HL-60 (cell line): ENCODE data around the gene MYO10.

ENCODE experiments used
- CTCF ChIP-seq: IDR thresholded peaks from one replicate; pipeline ENCODE4 v1.5.1; 2011; ENCODE audit warnings: low read length, control low read depth, inconsistent platforms; ENCODE audit not compliant: insufficient read depth
- POLR2AphosphoS5 ChIP-seq: IDR thresholded peaks from 2 replicates; pipeline ENCODE4 v1.6.1; 2012; ENCODE audit warnings: low read depth
- REST ChIP-seq: IDR thresholded peaks from 2 replicates; pipeline ENCODE4 v1.6.1; 2012; ENCODE audit warnings: low read depth; ENCODE audit not compliant: insufficient replicate concordance
- SPI1 ChIP-seq: IDR thresholded peaks from 2 replicates; pipeline ENCODE4 v1.6.1; 2012; ENCODE audit warnings: low read depth, mild to moderate bottlenecking, borderline replicate concordance

- TF ChIP-seq POLR2AphosphoS5 = no peak
- TF ChIP-seq CTCF = no peak
- TF ChIP-seq REST = no peak
- no peak for TF ChIP-seq SPI1
These were observed 5.6 kb downstream of the MYO10 start for GRCh38 chr5:16930496-16930895.
